K562 (cell line): ENCODE results near the gene LEUTX. TPM values are rescaled to one million over a fixed set of nuclear protein-coding genes. Genes with fewer than 3 reads are reported as not detected.

Source experiments
- ATAC-seq: fragments of 200-7000 bp; cut with Tn5 transposase; 3 replicates; pipeline ENCODE4 v1.9.1; 2020; ENCODE audit warnings: moderate library complexity
- BruUV-seq: library from RNA; stranded (reverse); fragments of 400-500 nt; replicated peaks from 2 replicates; lab custom pipeline; 2021; lab: Mats Ljungman, UMichigan
- CTCF ChIA-PET: fragments of 300-600 bp; formaldehyde crosslinking; extraction: SDS; loops from one replicate; lab custom pipeline; 2021; ENCODE audit warnings: low intra/inter-chr PET ratio; lab: Yijun Ruan, JAX
- POLR2A ChIA-PET: fragments of 300-600, 350-650 bp; sonication (Branson Sonifier 250); formaldehyde crosslinking; extraction: SDS; loops from one replicate; lab custom pipeline; 2021; ENCODE audit warnings: antibody characterized with exemption, inconsistent platforms; lab: Yijun Ruan, JAX
- DNase-seq, 4 experiments: peaks; one replicate each; pipeline versions ENCODE4 v3.0.0 to v3.0.0-alpha.2; 2011 to 2018; ENCODE audit warnings: low spot score in 3 of 4, mixed read lengths in 3 of 4; ENCODE audit errors: extremely low read depth in 1 of 4
- FAIRE-seq: peaks from 2 replicates; lab custom pipeline; 2011; peaks lifted over from hg19 to GRCh38; lab: Jason Lieb, UNC
- H2AFZ ChIP-seq: 2 replicates; pipeline ENCODE4 v1.6.0; 2011; ENCODE audit warnings: low read depth, low read length, control low read depth, inconsistent platforms
- H3K27ac ChIP-seq: fragments of 200-600 bp; 3 replicates; pipeline ENCODE4 v1.8.0; 2011; ENCODE audit warnings: low read depth, mild to moderate bottlenecking, control low read depth, inconsistent platforms, low read length, moderate library complexity, mixed read lengths; ENCODE audit errors: extremely low read depth
- H3K27me3 ChIP-seq, 2 experiments: fragments of 300-600 bp in 1 of 2; 2 replicates in 1 of 2; 3 replicates in 1 of 2; pipeline versions ENCODE4 v1.6.0 to v1.8.0; 2011; ENCODE audit warnings: inconsistent platforms in 2 of 2, low read length in 2 of 2, mild to moderate bottlenecking in 1 of 2, mixed read lengths in 1 of 2, moderate library complexity in 1 of 2; ENCODE audit not compliant: control insufficient read depth in 2 of 2, insufficient read depth in 2 of 2
- H3K36me3 ChIP-seq: fragments of 300-600 bp; 3 replicates; pipeline ENCODE4 v1.8.0; 2011; ENCODE audit warnings: mild to moderate bottlenecking, low read length, inconsistent platforms; ENCODE audit not compliant: control insufficient read depth, insufficient read depth
- H3K4me1 ChIP-seq, 2 experiments: fragments of 200-600 bp in 1 of 2; replicated peaks in 1 of 2; 2 replicates in 1 of 2; 3 replicates in 1 of 2; pipeline versions ENCODE4 v1.5.1 to v1.8.0; 2011; ENCODE audit warnings: inconsistent platforms in 2 of 2, low read length in 2 of 2, mild to moderate bottlenecking in 1 of 2, mixed read lengths in 1 of 2, moderate library complexity in 1 of 2; ENCODE audit not compliant: control insufficient read depth in 2 of 2, insufficient read depth in 2 of 2
- H3K4me2 ChIP-seq: 2 replicates; pipeline ENCODE4 v1.6.1; 2011; ENCODE audit warnings: low read length, control low read depth, inconsistent platforms, mixed read lengths; ENCODE audit not compliant: insufficient read depth
- H3K4me3 ChIP-seq: fragments of 200-600 bp; sonication (generic), shearing (Covaris generic); 2 replicates; pipeline ENCODE4 v1.5.1; 2016; ENCODE audit warnings: control low read depth, inconsistent platforms
- H3K79me2 ChIP-seq: fragments of 200-600 bp; 3 replicates; pipeline ENCODE4 v1.8.0; 2011; ENCODE audit warnings: low read length, inconsistent platforms; ENCODE audit not compliant: control insufficient read depth, insufficient read depth
- H3K9ac ChIP-seq, 2 experiments: 2 replicates each; pipeline versions ENCODE4 v1.6.0 to v1.6.1; 2011; ENCODE audit warnings: low read depth in 2 of 2, low read length in 2 of 2, control low read depth in 1 of 2, inconsistent platforms in 1 of 2, mild to moderate bottlenecking in 1 of 2, mixed read lengths in 1 of 2; ENCODE audit not compliant: insufficient read depth in 1 of 2
- H3K9me1 ChIP-seq: one replicate; pipeline ENCODE4 v1.6.0; 2011; ENCODE audit warnings: inconsistent platforms, mild to moderate bottlenecking, low read length, moderate library complexity; ENCODE audit not compliant: control insufficient read depth, insufficient read depth
- H3K9me3 ChIP-seq: replicated peaks from 2 replicates; pipeline ENCODE4 v1.5.1; 2011; ENCODE audit warnings: low read depth, low read length, inconsistent platforms; ENCODE audit not compliant: control insufficient read depth, insufficient read depth
- H4K20me1 ChIP-seq: replicated peaks from 2 replicates; pipeline ENCODE4 v1.6.1; 2011; ENCODE audit warnings: low read length, inconsistent platforms, mixed read lengths; ENCODE audit not compliant: control insufficient read depth, insufficient read depth
- AFF1 ChIP-seq, 2 experiments: fragments of 450-650 bp; IDR thresholded peaks; 2 replicates each; pipeline ENCODE4 v1.6.1; 2018; ENCODE audit warnings: mild to moderate bottlenecking in 2 of 2, low read depth in 1 of 2; ENCODE audit not compliant: partially characterized antibody in 2 of 2
- SAFB2 ChIP-seq: fragments of 200-400 bp; formaldehyde crosslinking; IDR thresholded peaks from 2 replicates; pipeline ENCODE4 v1.6.1; 2018; ENCODE audit warnings: borderline replicate concordance, low read length, low read depth, moderate library complexity; ENCODE audit not compliant: severe bottlenecking
- WGBS: fragments of 100-300 bp; shearing (Covaris generic); methylation state at CpG from one replicate; pipeline ENCODE4 v1.1.6; 2016; ENCODE audit warnings: low coverage, mixed read lengths; ENCODE audit not compliant: insufficient coverage; ENCODE audit errors: missing lambda C conversion rate; 5-methylcytosine and 5-hydroxymethylcytosine counted together
- in situ Hi-C: fragments of 300-500 bp; cut with MboI; formaldehyde crosslinking; loops from 4 replicates; pipeline ENCODE4 v1.15.0; 2018; ENCODE audit warnings: inconsistent platforms, mixed read lengths
- intact Hi-C: fragments of 100-400 bp; cut with micrococcal nuclease; formaldehyde crosslinking; loops from 2 replicates; pipeline ENCODE4 v1.14.2; 2022
- polyA plus RNA-seq, 8 experiments: library from polyadenylated mRNA; depleted of rRNA in 4 of 8; stranded (reverse) in 5 of 8; unstranded in 3 of 8; fragments of >200 nt; fragmentation: Nextera tagmentation in 2 of 8; fragmentation: Illumina TruSeq in 1 of 8; extraction: Ambion mirVana in 2 of 8; extraction: Trizol in 1 of 8; gene quantifications; 2 replicates each; pipeline versions ENCODE4 v1.2.1 to v1.2.3, GENCODE V29; 2011 to 2014; ENCODE audit warnings: inconsistent platforms in 1 of 8, missing spikeins in 1 of 8
- total RNA-seq, 7 experiments: library from RNA; depleted of rRNA in 6 of 7; stranded (reverse); fragments of >200 nt in 6 of 7; fragmentation: Illumina TruSeq in 2 of 7; extraction: Trizol in 2 of 7; gene quantifications; 2 replicates each; pipeline versions ENCODE4 v1.2.1 to v1.2.3, GENCODE V29; 2011 to 2021; ENCODE audit warnings: low replicate concordance in 1 of 7

LEUTX gene
- total and polyA plus RNA-seq, 9 of the 15 experiments (the other 6 are each of a cell fraction or from before 2014, with no cell fraction given) = not detected

GRCh38 chr19:39811064-39811463 lies 32.4 kb downstream of the LEUTX start:
- POLR2A ChIA-PET = no interaction called here
- H3K36me3 ChIP-seq = no peaks in the 10 kb centered on the region
- no peak for DNase-seq
- no peak overlapping the region for H3K4me2 ChIP-seq
- ATAC-seq = no peak
- no peaks in the 10 kb centered on the region for H3K9me1 ChIP-seq
- in situ Hi-C loops (no loop called here), intact Hi-C loops (no loop called here)
- FAIRE-seq = no peak
- no peak overlapping the region for H3K9ac ChIP-seq
- no peaks in the 10 kb centered on the region for H3K4me1 ChIP-seq
- H3K9me3 ChIP-seq = no peaks in the 10 kb centered on the region
- H3K27ac ChIP-seq = no peak overlapping the region
- no peaks in the 10 kb centered on the region for H3K79me2 ChIP-seq
- BruUV-seq = no TSS peak
- TF ChIP-seq SAFB2 (no peak), AFF1 (IDR thresholded peaks at IDR 0.05; ENCODE audit: low read depth in 1 of 2, partially characterized antibody in 2 of 2) (no peak)
- no peaks in the 10 kb centered on the region for H4K20me1 ChIP-seq
- CTCF ChIA-PET = no interaction called here
- H3K27me3 ChIP-seq = peaks cover 5 to 34% of the 10 kb centered on the region in 2 experiments; a peak in 2 of 5 replicates
- no peak overlapping the region for H3K4me3 ChIP-seq
- no peak overlapping the region for H2AFZ ChIP-seq
- 2% methylated on average over 4 of the region's 4 CpGs for WGBS
